Parathyroid adenoma (tissue), 2 donors: ENCODE measurements around the gene TMEM252.

Experiments used
- H2AFZ ChIP-seq: fragments of 300-600 bp; sonication (generic); one replicate; pipeline ENCODE4 v1.7.0; 2017; ENCODE audit warnings: antibody characterized with exemption, mild to moderate bottlenecking
- H3K27ac ChIP-seq: fragments of 300-600 bp; sonication (generic); one replicate; pipeline ENCODE4 v1.7.0; 2017
- H3K27me3 ChIP-seq: fragments of 300-600 bp; sonication (generic); one replicate; pipeline ENCODE4 v1.7.0; 2017; ENCODE audit warnings: low read length; ENCODE audit not compliant: control insufficient read depth, insufficient read depth
- H3K36me3 ChIP-seq: fragments of 300-600 bp; sonication (generic); one replicate; pipeline ENCODE4 v1.7.0; 2017; ENCODE audit warnings: low read length; ENCODE audit not compliant: control insufficient read depth, insufficient read depth
- H3K4me1 ChIP-seq: fragments of 300-600 bp; sonication (generic); one replicate; pipeline ENCODE4 v1.7.0; 2017; ENCODE audit warnings: control low read depth
- H3K4me2 ChIP-seq: fragments of 300-600 bp; sonication (generic); one replicate; pipeline ENCODE4 v1.7.0; 2017; ENCODE audit warnings: low read length
- H3K4me3 ChIP-seq: fragments of 300-600 bp; sonication (generic); one replicate; pipeline ENCODE4 v1.7.0; 2017; ENCODE audit warnings: low read depth, low read length
- H3K79me2 ChIP-seq: fragments of 300-600 bp; sonication (generic); one replicate; pipeline ENCODE4 v1.7.0; 2017; ENCODE audit warnings: control low read depth
- H3K9ac ChIP-seq: fragments of 300-600 bp; sonication (generic); one replicate; pipeline ENCODE4 v1.7.0; 2017; ENCODE audit warnings: mild to moderate bottlenecking
- H3K9me3 ChIP-seq: fragments of 300-600 bp; sonication (generic); one replicate; pipeline ENCODE4 v1.7.0; 2017; ENCODE audit warnings: low read length; ENCODE audit not compliant: control insufficient read depth
- CTCF ChIP-seq: fragments of 300-600 bp; sonication (generic); IDR thresholded peaks from one replicate; pipeline ENCODE4 v1.7.0; 2017; ENCODE audit warnings: antibody characterized with exemption, mild to moderate bottlenecking
- donor health status: primary hyperparathyroidism.

Gene TMEM252

GRCh38 chr9:68533678-68534077 lies 7.0 kb downstream of the TMEM252 start:
- no peak for TF ChIP-seq CTCF
- no peak overlapping the region for H3K27ac ChIP-seq
- no peaks in the 10 kb centered on the region for H3K79me2 ChIP-seq
- no peaks in the 10 kb centered on the region for H3K9me3 ChIP-seq
- H3K9ac ChIP-seq, result no peak overlapping the region
- H3K4me1 ChIP-seq, result no peaks in the 10 kb centered on the region
- H2AFZ ChIP-seq, result no peak overlapping the region
- H3K4me2 ChIP-seq, result no peak overlapping the region
- no peaks in the 10 kb centered on the region for H3K27me3 ChIP-seq
- H3K4me3 ChIP-seq, result no peak overlapping the region
- no peaks in the 10 kb centered on the region for H3K36me3 ChIP-seq

DNA sequence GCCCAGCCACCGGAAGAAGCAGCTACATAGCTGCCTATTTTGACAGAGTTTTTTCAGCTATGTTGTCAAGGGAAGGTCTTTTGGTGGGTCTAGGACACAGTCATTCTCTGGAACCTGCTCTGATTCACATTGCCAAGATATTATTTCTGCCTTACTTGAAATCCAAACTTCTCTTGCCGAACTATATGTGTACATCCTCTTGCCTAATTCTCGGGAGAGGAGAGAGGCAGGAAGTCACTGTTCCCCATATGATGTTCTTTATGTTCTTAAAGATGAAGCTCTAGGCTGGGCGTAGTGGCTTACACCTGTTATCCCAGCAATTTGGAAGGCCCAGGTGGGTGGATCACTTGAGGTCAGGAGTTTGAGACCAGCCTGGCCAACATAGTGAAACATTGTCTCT lies 8.6 kb downstream of the TMEM252 start:
- Histone ChIP-seq H3K9me3 (no peaks in the 10 kb centered on the region), H3K4me1 (no peaks in the 10 kb centered on the region), H3K27me3 (no peaks in the 10 kb centered on the region), H3K9ac (no peak overlapping the region), H3K36me3 (no peaks in the 10 kb centered on the region), H3K27ac (no peak overlapping the region), H3K4me2 (no peak overlapping the region), H3K4me3 (no peak overlapping the region), H2AFZ (no peak overlapping the region), H3K79me2 (no peaks in the 10 kb centered on the region)
- no peak for TF ChIP-seq CTCF

DNA sequence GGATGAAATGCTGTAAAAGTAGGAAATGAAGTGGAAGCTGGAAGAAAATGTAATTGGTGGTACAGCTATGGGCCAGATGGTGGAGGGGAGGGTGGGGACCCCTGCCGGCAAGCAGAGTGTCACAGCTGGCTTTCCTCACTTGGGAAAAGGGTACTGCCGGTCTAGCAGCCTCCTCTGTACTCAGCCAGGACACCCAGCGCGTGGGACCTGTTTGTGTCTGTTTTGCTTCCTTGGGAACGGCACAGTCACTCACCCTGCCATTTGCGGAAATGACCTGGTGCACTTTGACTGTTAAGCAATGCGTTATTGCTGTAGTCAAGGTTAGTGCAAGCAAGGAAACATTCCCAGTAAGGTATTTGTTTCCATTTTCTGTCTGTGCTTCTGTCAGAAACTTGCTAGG lies 10.1 kb downstream of the TMEM252 start:
- Histone ChIP-seq H3K4me3 (no peak overlapping the region), H3K27ac (no peak overlapping the region), H3K79me2 (no peaks in the 10 kb centered on the region), H3K9ac (no peak overlapping the region), H3K27me3 (no peaks in the 10 kb centered on the region), H2AFZ (no peak overlapping the region), H3K4me2 (no peak overlapping the region), H3K4me1 (no peaks in the 10 kb centered on the region), H3K36me3 (no peaks in the 10 kb centered on the region), H3K9me3 (no peaks in the 10 kb centered on the region)
- TF ChIP-seq CTCF, result no peak

- no peaks in the 10 kb centered on the region for H3K4me1 ChIP-seq
These were observed 17.2 kb downstream of the TMEM252 start for GRCh38 chr9:68523367-68523936.

More at GRCh38 chr9:68523367-68523936, 17.2 kb downstream of the TMEM252 start:
- no peaks in the 10 kb centered on the region for H3K79me2 ChIP-seq
- H3K9me3 ChIP-seq, result no peaks in the 10 kb centered on the region
- no peak overlapping the region for H3K4me2 ChIP-seq
- H2AFZ ChIP-seq, result no peak overlapping the region
- no peak overlapping the region for H3K27ac ChIP-seq
- no peaks in the 10 kb centered on the region for H3K36me3 ChIP-seq
- TF ChIP-seq CTCF, result no peak
- no peak overlapping the region for H3K9ac ChIP-seq
- H3K27me3 ChIP-seq, result no peaks in the 10 kb centered on the region
- no peak overlapping the region for H3K4me3 ChIP-seq
